SW480 (cell line): Measurements from ENCODE around the gene GABARAPL2.
"Not testable (repeated sequence)": the region's sequence is repeated elsewhere in the genome, so short reads cannot be mapped to it uniquely, and the experiment has no call there.

Experiments used
- DNase-seq: peaks from one replicate; pipeline ENCODE4 v3.0.0-alpha.2; 2016; ENCODE audit warnings: low spot score

Gene GABARAPL2, protein sequence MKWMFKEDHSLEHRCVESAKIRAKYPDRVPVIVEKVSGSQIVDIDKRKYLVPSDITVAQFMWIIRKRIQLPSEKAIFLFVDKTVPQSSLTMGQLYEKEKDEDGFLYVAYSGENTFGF

GRCh38 chr16:75566040-75566757 is at the start of gene GABARAPL2:
TSS of gene GABARAPL2 (plus strand) at chr16:75566379. CDS start at chr16:75566487, 108 bp downstream.
- DNase-seq: peak; percentile 75

DNA sequence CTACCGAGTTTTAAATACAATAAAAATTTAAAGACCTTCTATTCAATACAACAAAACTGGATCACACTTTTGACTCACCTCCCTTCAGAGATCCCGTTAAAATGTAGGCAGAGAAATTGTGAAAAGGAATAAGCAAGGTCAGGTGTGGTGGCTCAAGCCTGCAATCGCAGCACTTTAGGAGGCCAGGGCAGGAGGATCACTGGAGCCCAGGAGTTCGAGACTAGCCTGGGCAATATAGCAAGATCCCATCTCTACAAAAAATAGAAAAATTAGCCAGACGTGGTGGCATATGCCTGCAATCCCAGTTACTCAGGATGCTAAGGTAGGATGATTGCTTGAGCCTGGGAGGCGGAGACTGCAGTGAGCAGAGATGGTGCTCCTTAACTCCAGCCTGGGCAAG is 47.0 kb upstream of the GABARAPL2 start:
- DNase-seq: no peak

GRCh38 chr16:75526032-75526790 is 40.0 kb upstream of the GABARAPL2 start:
- DNase-seq: no peak

GRCh38 chr16:75527825-75528299 is 38.3 kb upstream of the GABARAPL2 start:
- no peak for DNase-seq

DNA sequence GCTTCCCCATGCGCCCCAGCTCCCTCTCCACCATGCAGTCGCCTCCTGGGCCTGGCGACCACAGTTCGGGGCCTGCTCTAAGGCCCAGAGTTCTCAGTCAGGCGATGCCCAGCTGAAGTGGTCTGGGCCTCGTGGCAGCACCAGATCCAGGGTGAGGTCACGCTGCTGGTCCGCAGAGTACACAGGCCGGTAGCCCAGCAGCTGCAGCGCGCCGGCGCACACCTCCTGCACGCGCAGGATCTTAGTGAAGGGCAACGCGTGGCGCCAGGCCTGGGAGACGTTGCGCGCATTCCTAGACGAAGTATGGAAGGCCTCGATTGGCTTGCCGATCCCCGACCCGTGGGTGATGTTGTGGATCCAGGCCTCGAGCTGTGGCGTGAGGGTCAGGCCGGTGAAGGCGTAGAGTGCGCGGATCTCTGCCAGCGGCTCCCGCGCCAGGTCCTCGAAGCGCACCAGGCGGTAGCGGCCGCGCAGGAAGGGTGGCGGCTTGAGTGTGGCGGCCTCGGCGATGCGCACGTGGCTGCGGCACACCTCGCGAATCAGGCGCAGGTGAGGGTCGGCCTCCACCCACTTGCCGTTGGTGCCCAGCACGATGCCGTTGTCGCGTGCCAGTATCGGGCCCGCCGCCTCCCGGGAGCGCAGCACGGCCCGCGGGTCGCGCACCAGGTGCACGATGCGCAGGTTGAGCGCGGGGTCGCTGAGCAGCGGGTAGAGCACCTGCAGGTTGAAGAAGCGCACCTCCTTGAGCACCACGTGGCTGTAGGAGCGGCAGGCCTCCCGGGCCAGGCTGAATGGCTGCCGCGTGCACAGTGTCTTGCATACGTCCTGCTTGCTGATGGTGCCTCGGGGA is 36.9 kb upstream of the GABARAPL2 start:
- DNase-seq: no peak

- DNase-seq: no peak
Measured at GRCh38 chr16:75529959-75530358, 36.2 kb upstream of the GABARAPL2 start.

DNA sequence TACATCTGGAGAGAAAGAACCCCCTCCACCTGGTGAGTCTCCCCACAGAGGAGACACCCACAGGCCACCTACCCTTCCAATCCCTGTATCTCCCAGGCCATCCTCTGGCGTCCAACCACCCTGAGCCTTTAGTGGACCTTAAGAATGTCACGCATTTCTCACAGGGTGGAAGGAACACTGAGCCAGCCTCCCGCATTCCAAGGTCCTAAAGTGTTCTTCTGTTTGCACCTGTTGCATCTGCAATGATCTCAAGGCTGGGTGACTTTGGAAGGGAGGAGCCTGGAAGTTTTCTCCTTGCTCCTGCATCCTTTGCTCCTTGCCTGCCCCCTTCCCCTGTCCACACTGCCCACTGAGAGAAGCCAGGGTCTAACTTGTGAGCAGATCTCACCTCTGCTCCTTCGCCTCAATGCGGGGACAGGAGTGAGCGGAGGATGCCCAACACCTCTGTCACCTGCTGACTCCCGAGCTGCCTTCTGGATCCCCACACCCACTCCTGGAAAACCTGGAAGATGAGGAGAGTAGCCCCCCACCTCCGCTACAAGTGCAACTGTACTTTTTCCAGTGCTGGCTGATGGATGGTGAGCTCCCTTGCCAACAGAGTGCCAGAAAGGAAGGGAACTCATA is 33.9 kb upstream of the GABARAPL2 start:
- DNase-seq: no peak

DNA sequence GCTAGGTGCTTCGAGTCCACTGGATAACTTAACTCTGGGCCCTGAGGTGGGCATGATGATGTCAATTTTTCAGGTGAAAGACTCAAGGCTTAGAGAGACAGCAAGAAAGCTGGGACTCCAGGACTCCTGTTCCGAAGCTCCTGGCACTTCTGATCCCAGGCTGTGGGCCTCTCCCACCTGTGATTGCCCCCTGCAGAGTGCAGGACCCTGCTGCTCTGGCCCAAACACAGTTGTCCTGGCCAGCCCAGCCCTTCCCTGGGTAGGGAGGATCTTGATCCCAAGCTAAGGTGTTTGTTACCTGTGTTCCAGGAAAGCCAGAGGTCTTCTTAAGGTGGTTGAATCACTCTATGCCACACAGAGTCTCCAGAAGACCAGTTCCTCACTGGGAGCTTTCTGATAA is 33.4 kb upstream of the GABARAPL2 start:
- DNase-seq: no peak

DNA sequence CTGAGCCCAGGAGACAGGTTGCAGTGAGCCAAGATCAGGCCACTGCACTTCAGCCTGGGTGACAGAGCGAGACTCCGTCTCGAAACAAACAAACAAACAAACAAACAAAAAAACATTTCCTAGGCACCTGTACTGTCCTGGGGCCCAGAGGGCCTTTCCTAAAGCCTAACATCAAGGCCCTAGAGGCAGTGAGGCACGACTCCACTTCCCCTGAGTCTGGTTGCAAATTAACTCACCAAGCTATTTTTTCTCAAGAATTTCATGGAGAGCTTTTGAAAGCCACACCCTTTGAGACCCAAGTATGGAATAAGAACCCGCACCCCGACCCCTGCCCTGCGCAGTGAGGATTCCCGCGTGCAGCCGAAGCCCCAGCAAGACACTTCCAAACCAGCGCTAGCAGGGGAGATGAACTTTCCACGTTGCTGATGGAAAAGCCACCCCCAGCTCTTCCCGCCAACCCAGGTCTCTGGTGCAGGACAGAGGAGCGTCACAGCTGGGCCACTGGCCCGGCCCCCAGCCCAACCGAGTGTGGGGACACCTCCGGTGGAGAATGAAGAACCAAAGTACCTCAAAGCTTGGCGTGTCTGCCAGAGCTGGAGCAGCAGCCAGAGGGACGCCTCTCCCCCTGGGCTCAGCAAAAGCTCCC is 31.5 kb upstream of the GABARAPL2 start:
- no peak for DNase-seq

GRCh38 chr16:75535211-75535843 is 30.9 kb upstream of the GABARAPL2 start:
- no peak for DNase-seq

DNA sequence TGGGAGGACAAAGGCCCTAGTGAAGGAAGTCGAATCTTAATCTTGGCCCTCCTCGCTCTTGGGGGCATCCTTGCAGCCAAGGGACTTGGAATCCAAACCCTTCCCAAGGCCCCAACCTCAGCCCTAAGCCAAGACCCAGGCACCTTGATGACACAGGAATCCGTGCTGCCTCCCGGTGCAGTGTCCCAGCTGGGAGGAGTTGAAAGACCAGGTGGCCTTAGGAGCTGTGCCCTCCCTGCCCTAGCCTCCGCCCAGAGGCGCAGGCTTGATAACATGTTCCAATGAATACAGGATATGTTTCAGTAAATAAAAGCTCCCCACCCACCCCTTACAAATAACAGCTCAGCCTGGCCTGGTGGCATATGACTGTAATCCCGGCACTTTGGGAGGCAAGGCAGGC is 30.3 kb upstream of the GABARAPL2 start, which contains the start of gene CHST5:
Gene CHST5, minus strand, starts transcription at position 208 of the 400 bp plus-strand sequence. CDS start 5,724 bp downstream, outside the sequence.
- no peak for DNase-seq

DNA sequence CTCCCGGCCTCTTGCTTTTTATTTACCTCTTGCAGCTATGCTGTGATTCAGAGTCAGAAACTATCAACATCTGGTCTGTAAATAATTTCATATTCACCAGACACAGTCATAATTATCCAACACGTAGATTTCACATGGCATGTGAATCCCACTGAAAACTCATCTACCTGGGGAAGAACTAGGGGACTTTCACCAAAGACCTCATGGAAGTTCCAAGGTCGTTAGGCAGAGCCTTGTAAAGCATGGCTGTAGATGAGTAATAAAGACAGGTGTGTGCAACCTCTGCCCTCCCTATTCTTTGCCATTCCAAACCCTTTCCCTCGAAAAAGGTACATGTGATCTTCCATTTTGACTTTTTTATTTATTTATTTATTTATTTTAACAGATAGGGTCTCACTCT is 28.4 kb upstream of the GABARAPL2 start:
- DNase-seq: no peak

GRCh38 chr16:75538882-75539565 is 27.2 kb upstream of the GABARAPL2 start:
- DNase-seq: not testable (repeated sequence)

DNA sequence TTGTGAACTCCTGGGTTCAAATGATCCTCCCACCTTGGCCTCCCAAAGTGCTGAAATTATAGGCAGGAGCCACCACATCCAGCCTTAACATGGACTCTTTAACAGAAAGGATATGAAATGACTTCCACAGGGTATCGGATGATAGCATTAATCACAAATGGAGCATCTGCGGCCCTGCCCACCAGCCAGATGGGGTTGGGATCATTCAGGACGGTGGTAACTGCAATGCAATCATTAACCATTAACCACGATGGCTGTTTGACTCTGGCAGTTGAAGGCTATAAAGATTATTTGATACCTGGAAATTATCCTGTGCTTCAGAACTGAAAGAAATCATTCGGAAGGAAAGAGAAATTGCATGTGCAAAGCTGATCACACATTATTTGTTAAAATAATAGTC is 24.9 kb upstream of the GABARAPL2 start:
- DNase-seq: no peak

DNA sequence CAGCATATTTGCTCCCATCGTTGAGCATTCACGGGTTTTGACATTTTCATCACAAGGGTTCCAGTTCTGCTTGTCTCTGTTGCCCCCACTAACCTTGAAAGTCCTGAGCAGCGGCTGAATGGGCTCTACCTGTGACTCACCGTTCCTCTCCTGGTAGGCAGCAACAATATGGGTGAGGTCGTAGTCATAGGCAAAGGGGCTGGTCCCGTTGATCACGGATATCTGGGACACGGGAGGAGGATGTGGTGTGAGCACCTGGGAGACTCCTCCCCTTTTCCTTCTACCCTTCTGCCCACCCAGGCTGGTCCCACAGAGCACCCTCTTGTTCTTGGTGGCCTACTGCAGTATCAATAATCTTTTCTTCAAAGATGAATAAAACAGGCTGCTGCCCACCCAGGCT is 23.7 kb upstream of the GABARAPL2 start:
- DNase-seq: not testable (repeated sequence)

- DNase-seq: not testable (repeated sequence)
Measured at GRCh38 chr16:75545879-75546278, 20.3 kb upstream of the GABARAPL2 start.

- no peak for DNase-seq
Measured at GRCh38 chr16:75546293-75546692, 19.9 kb upstream of the GABARAPL2 start.

DNA sequence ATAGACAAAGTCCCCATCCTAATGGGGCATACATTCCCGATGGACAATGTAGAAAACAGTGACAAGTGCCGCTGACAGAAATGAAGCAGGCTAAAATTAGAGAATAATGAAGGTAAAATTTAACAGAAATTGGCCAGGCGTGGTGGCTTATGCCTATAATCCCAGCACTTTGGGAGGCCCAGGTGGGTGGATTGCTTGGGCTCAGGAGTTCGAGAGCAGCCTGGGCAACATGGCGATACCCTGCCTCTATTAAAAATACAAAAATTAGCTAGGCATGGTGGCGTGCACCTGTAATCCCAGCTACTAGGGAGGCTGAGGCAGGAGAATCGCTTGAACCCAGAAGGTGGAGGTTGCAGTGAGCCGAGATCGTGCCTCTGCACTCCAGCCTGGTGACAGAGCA is 17.7 kb upstream of the GABARAPL2 start:
- not testable (repeated sequence) for DNase-seq

- peak; percentile 5 for DNase-seq
Measured at GRCh38 chr16:75550211-75550662, 15.9 kb upstream of the GABARAPL2 start.

DNA sequence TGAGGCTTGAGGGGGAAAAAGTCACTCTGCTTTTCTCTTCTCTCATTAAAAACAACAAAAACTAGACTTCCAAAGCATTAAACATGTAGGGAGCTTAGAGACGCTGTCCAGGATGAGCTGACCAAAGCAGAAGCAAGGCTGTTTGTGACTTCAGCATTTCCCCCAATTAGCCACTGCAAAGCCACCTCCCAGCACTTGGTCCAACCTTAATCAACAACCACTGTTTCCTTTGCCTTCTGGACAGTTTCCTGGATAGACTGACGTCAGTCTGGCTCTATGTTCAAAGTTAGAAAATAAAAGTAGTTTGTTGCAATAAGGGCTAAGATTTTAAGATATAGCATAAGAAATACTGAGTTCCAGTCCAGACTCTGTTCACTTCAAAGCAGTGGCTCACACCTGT is 13.2 kb upstream of the GABARAPL2 start:
- DNase-seq: no peak
